Stimulated activated naive B cell treated with anti-CD40 and anti-IgM and Interleukin-4, amounts not matched to agents 10 μg/mL and 1 μg/mL and 100 μg/mL, for 72 hours (primary cell): ENCODE measurements around the gene SLC16A3.
A peak's percentile ranks its signal among the peaks of the same experiment; 100 is the strongest.

ENCODE experiments used
- ATAC-seq, 2 donors: fragments of 150-1000 bp; cut with Tn5 transposase; replicated peaks; 2 replicates each; pipeline ENCODE4 v1.10.0; 2021; ENCODE audit warnings: moderate library complexity in 1 of 2
- DNase-seq: peaks from one replicate; pipeline ENCODE4 v3.0.0; 2021
- H3K27ac Mint-ChIP-seq: one replicate; pipeline ENCODE4 v1.8.0; 2022; ENCODE audit warnings: mild to moderate bottlenecking, mixed read lengths
- H3K27me3 Mint-ChIP-seq, 2 donors: one replicate each; pipeline ENCODE4 v1.8.0; 2022; ENCODE audit warnings: mixed read lengths in 2 of 2
- H3K36me3 Mint-ChIP-seq, 2 donors: one replicate each; pipeline ENCODE4 v1.8.0; 2022; ENCODE audit warnings: mixed read lengths in 2 of 2, mild to moderate bottlenecking in 1 of 2
- H3K4me1 Mint-ChIP-seq, 2 donors: one replicate each; pipeline ENCODE4 v1.8.0; 2022; ENCODE audit warnings: mixed read lengths in 2 of 2, mild to moderate bottlenecking in 1 of 2
- H3K4me3 Mint-ChIP-seq, 2 donors: one replicate each; pipeline ENCODE4 v1.8.0; 2022; ENCODE audit warnings: mild to moderate bottlenecking in 2 of 2, mixed read lengths in 2 of 2, moderate library complexity in 1 of 2
- H3K9me3 Mint-ChIP-seq, 2 donors: one replicate each; pipeline ENCODE4 v1.8.0; 2022; ENCODE audit warnings: mixed read lengths in 2 of 2, mild to moderate bottlenecking in 1 of 2

The SLC16A3 gene

GRCh38 chr17:82232876-82233785 lies 4.3 kb downstream of the SLC16A3 start:
- no peak for DNase-seq
- H3K4me3 Mint-ChIP-seq, result peak overlapping the region in 1 of 2 donors; percentile 21
- peaks cover 4 to 7% of the 10 kb centered on the region in 2 donors for H3K36me3 Mint-ChIP-seq
- no peak for ATAC-seq
- no peak overlapping the region for H3K27ac Mint-ChIP-seq
- no peaks in the 10 kb centered on the region for H3K9me3 Mint-ChIP-seq
- no peaks in the 10 kb centered on the region for H3K27me3 Mint-ChIP-seq
- peaks cover 24 to 43% of the 10 kb centered on the region in 2 donors for H3K4me1 Mint-ChIP-seq

GRCh38 chr17:82234211-82235055 lies 5.6 kb downstream of the SLC16A3 start:
- Mint-ChIP-seq H3K36me3 (peaks cover 8 to 13% of the 10 kb centered on the region in 2 donors), H3K9me3 (no peaks in the 10 kb centered on the region), H3K4me3 (no peak overlapping the region), H3K4me1 (peaks cover 33 to 56% of the 10 kb centered on the region in 2 donors), H3K27ac (peak overlapping the region; percentile 87), H3K27me3 (no peaks in the 10 kb centered on the region)
- DNase-seq, result no peak
- no peak for ATAC-seq

- Mint-ChIP-seq H3K36me3 (peaks cover 11 to 13% of the 10 kb centered on the region in 2 donors), H3K4me1 (peaks cover 36 to 56% of the 10 kb centered on the region in 2 donors), H3K9me3 (no peaks in the 10 kb centered on the region), H3K4me3 (no peak overlapping the region), H3K27ac (no peak overlapping the region), H3K27me3 (no peaks in the 10 kb centered on the region)
- ATAC-seq (no peak), DNase-seq (no peak)
Measured at GRCh38 chr17:82235056-82235774, 6.4 kb downstream of the SLC16A3 start.

GRCh38 chr17:82235775-82236141 lies 6.9 kb downstream of the SLC16A3 start:
- no peak for ATAC-seq
- DNase-seq, result no peak

GRCh38 chr17:82236142-82236971 lies 7.5 kb downstream of the SLC16A3 start:
- Mint-ChIP-seq H3K36me3 (peaks cover 17 to 19% of the 10 kb centered on the region in 2 donors), H3K27ac (peak overlapping the region; percentile 51), H3K27me3 (no peaks in the 10 kb centered on the region), H3K4me1 (peaks cover 45 to 63% of the 10 kb centered on the region in 2 donors), H3K9me3 (no peaks in the 10 kb centered on the region), H3K4me3 (no peak overlapping the region)
- ATAC-seq (peak; percentile 44 to 53), DNase-seq (peak; percentile 59)

More at GRCh38 chr17:82235775-82236141, 6.9 kb downstream of the SLC16A3 start:
- Mint-ChIP-seq H3K27me3 (no peaks in the 10 kb centered on the region), H3K36me3 (peaks cover 15 to 16% of the 10 kb centered on the region in 2 donors), H3K27ac (peak overlapping the region; percentile 51), H3K4me1 (peaks cover 41 to 57% of the 10 kb centered on the region in 2 donors), H3K4me3 (no peak overlapping the region), H3K9me3 (no peaks in the 10 kb centered on the region)

GRCh38 chr17:82237083-82237745 lies 8.4 kb downstream of the SLC16A3 start:
- no peak overlapping the region for H3K27ac Mint-ChIP-seq
- no peaks in the 10 kb centered on the region for H3K27me3 Mint-ChIP-seq
- no peak overlapping the region for H3K4me3 Mint-ChIP-seq
- H3K9me3 Mint-ChIP-seq, result no peaks in the 10 kb centered on the region
- H3K36me3 Mint-ChIP-seq, result peaks cover 20 to 22% of the 10 kb centered on the region in 2 donors
- ATAC-seq, result no peak
- DNase-seq, result no peak
- peaks cover 51 to 72% of the 10 kb centered on the region in 2 donors for H3K4me1 Mint-ChIP-seq

- H3K36me3 Mint-ChIP-seq, result peaks cover 20 to 28% of the 10 kb centered on the region in 2 donors
- H3K27me3 Mint-ChIP-seq, result no peaks in the 10 kb centered on the region
- H3K27ac Mint-ChIP-seq, result peak overlapping the region; percentile 93
- H3K9me3 Mint-ChIP-seq, result no peaks in the 10 kb centered on the region
- ATAC-seq (peak in 1 of 2 donors; percentile 10), DNase-seq (no peak)
- H3K4me3 Mint-ChIP-seq, result peak overlapping the region; percentile 71 to 82
- H3K4me1 Mint-ChIP-seq, result peaks cover 56 to 79% of the 10 kb centered on the region in 2 donors
Measured at GRCh38 chr17:82237746-82238471, 9.1 kb downstream of the SLC16A3 start.

- no peaks in the 10 kb centered on the region for H3K9me3 Mint-ChIP-seq
- peak; percentile 51 to 57 for ATAC-seq
- H3K27me3 Mint-ChIP-seq, result no peaks in the 10 kb centered on the region
- H3K4me1 Mint-ChIP-seq, result peaks cover 53 to 78% of the 10 kb centered on the region in 2 donors
- H3K4me3 Mint-ChIP-seq, result peak overlapping the region; percentile 71 to 82
- DNase-seq, result no peak
- H3K36me3 Mint-ChIP-seq, result peaks cover 22 to 28% of the 10 kb centered on the region in 2 donors
- H3K27ac Mint-ChIP-seq, result peak overlapping the region; percentile 93
Measured at GRCh38 chr17:82238472-82239201, 9.8 kb downstream of the SLC16A3 start.

GRCh38 chr17:82239401-82239925 lies 10.6 kb downstream of the SLC16A3 start:
- DNase-seq (no peak), ATAC-seq (no peak)
- Mint-ChIP-seq H3K4me1 (peaks cover 54 to 73% of the 10 kb centered on the region in 2 donors), H3K27ac (peak overlapping the region; percentile 84), H3K36me3 (peaks cover 29 to 36% of the 10 kb centered on the region in 2 donors), H3K4me3 (no peak overlapping the region), H3K27me3 (no peaks in the 10 kb centered on the region), H3K9me3 (no peaks in the 10 kb centered on the region)

- Mint-ChIP-seq H3K4me3 (no peak overlapping the region), H3K27ac (peak overlapping the region; percentile 84), H3K27me3 (no peaks in the 10 kb centered on the region), H3K4me1 (peaks cover 55 to 71% of the 10 kb centered on the region in 2 donors), H3K9me3 (no peaks in the 10 kb centered on the region), H3K36me3 (peaks cover 35 to 41% of the 10 kb centered on the region in 2 donors)
- ATAC-seq (no peak), DNase-seq (no peak)
Measured at GRCh38 chr17:82239926-82240505, 11.2 kb downstream of the SLC16A3 start.

- DNase-seq, result no peak
- Mint-ChIP-seq H3K27ac (peak overlapping the region; percentile 84), H3K4me1 (peaks cover 55 to 71% of the 10 kb centered on the region in 2 donors), H3K4me3 (no peak overlapping the region), H3K27me3 (no peaks in the 10 kb centered on the region), H3K36me3 (peaks cover 37 to 47% of the 10 kb centered on the region in 2 donors), H3K9me3 (no peaks in the 10 kb centered on the region)
- no peak for ATAC-seq
Measured at GRCh38 chr17:82240506-82241182, 11.8 kb downstream of the SLC16A3 start.
